GM23338 (cell line): ENCODE results near the gene AIRE. TPM values are rescaled to one million over a fixed set of nuclear protein-coding genes. Genes with fewer than 3 reads are reported as not detected.

Experiments
- ATAC-seq: fragments of 200-7000 bp; cut with Tn5 transposase; 3 replicates; pipeline ENCODE4 v1.9.1; 2020
- DNase-seq: peaks from one replicate; pipeline ENCODE4 v3.0.0-alpha.2; 2015; ENCODE audit warnings: low spot score
- H2AFZ ChIP-seq: fragments of 200-600 bp; sonication (generic); 2 replicates; pipeline ENCODE4 v1.8.0; 2016; ENCODE audit warnings: antibody characterized with exemption, mild to moderate bottlenecking, moderate library complexity
- H3F3A ChIP-seq: fragments of 200-600 bp; sonication (generic); replicated peaks from 2 replicates; pipeline ENCODE4 v1.8.0; 2017; ENCODE audit warnings: antibody characterized with exemption, mixed run types, low read depth
- H3K27ac ChIP-seq: fragments of 200-600 bp; sonication (generic); 2 replicates; pipeline ENCODE4 v1.6.1; 2016; ENCODE audit warnings: low read depth
- H3K27me3 ChIP-seq: fragments of 200-600 bp; sonication (generic); 2 replicates; pipeline ENCODE4 v1.8.0; 2016; ENCODE audit warnings: mild to moderate bottlenecking, mixed run types, moderate library complexity; ENCODE audit not compliant: insufficient read depth
- H3K36me3 ChIP-seq: fragments of 200-600 bp; sonication (generic); 2 replicates; pipeline ENCODE4 v1.8.0; 2016; ENCODE audit warnings: mild to moderate bottlenecking; ENCODE audit not compliant: insufficient read depth
- H3K4me1 ChIP-seq: fragments of 200-600 bp; sonication (generic); 2 replicates; pipeline ENCODE4 v1.8.0; 2016; ENCODE audit warnings: mild to moderate bottlenecking, moderate library complexity; ENCODE audit not compliant: insufficient read depth
- H3K4me2 ChIP-seq: fragments of 200-600 bp; sonication (generic); 2 replicates; pipeline ENCODE4 v1.7.1; 2017; ENCODE audit warnings: mixed run types
- H3K4me3 ChIP-seq: fragments of 200-600 bp; sonication (generic); 2 replicates; pipeline ENCODE4 v1.6.1; 2016; ENCODE audit warnings: mixed run types
- H3K79me2 ChIP-seq: fragments of 200-600 bp; sonication (generic); replicated peaks from 2 replicates; pipeline ENCODE4 v1.8.0; 2017; ENCODE audit warnings: mild to moderate bottlenecking; ENCODE audit not compliant: insufficient read depth
- H3K9me2 ChIP-seq: fragments of 200-600 bp; sonication (generic); 2 replicates; pipeline ENCODE4 v1.8.0; 2017; ENCODE audit not compliant: insufficient read depth
- H4K20me1 ChIP-seq: fragments of 200-600 bp; sonication (generic); replicated peaks from 2 replicates; pipeline ENCODE4 v1.8.0; 2017; ENCODE audit warnings: mild to moderate bottlenecking; ENCODE audit not compliant: insufficient read depth
- H3K27ac Mint-ChIP-seq: 2 replicates; pipeline ENCODE4 v1.8.0; 2020; ENCODE audit warnings: inconsistent platforms, mild to moderate bottlenecking, moderate library complexity, mixed read lengths
- H3K27me3 Mint-ChIP-seq: 3 replicates; pipeline ENCODE4 v1.8.0; 2022; ENCODE audit warnings: low read depth, mild to moderate bottlenecking, moderate library complexity, mixed read lengths, inconsistent platforms; ENCODE audit not compliant: insufficient read depth, poor library complexity
- H3K36me3 Mint-ChIP-seq: 3 replicates; pipeline ENCODE4 v1.8.0; 2021; ENCODE audit warnings: low read depth, mild to moderate bottlenecking, inconsistent platforms, moderate library complexity, mixed read lengths
- H3K4me1 Mint-ChIP-seq: 3 replicates; pipeline ENCODE4 v1.8.0; 2020; ENCODE audit warnings: mild to moderate bottlenecking, inconsistent platforms, mixed read lengths
- H3K4me3 Mint-ChIP-seq: 3 replicates; pipeline ENCODE4 v1.8.0; 2021; ENCODE audit warnings: moderate library complexity, mild to moderate bottlenecking, inconsistent platforms, mixed read lengths
- H3K9me3 Mint-ChIP-seq: 3 replicates; pipeline ENCODE4 v1.8.0; 2020; ENCODE audit warnings: moderate library complexity, mild to moderate bottlenecking, inconsistent platforms, mixed read lengths
- CREB1 ChIP-seq: fragments of 250-450 bp; sonication (Bioruptor Pico); IDR thresholded peaks from 2 replicates; pipeline ENCODE4 v1.5.0; 2020; ENCODE audit warnings: low read depth, mild to moderate bottlenecking, moderate library complexity
- EZH2 ChIP-seq: fragments of 200-600 bp; sonication (generic); IDR thresholded peaks from one replicate; pipeline ENCODE4 v1.8.0; 2017; ENCODE audit warnings: antibody characterized with exemption, mild to moderate bottlenecking, low read depth; ENCODE audit not compliant: unreplicated experiment
- EZH2phosphoT487 ChIP-seq: fragments of 200-600 bp; sonication (generic); IDR thresholded peaks from one replicate; pipeline ENCODE4 v1.8.1; 2018; ENCODE audit warnings: antibody characterized with exemption; ENCODE audit not compliant: unreplicated experiment
- JUNB ChIP-seq: IDR thresholded peaks from one replicate; pipeline ENCODE4 v1.6.1; 2016; ENCODE audit warnings: antibody characterized with exemption; ENCODE audit not compliant: unreplicated experiment
- NANOG ChIP-seq: IDR thresholded peaks from 2 replicates; pipeline ENCODE4 v1.6.1; 2016; ENCODE audit warnings: antibody characterized with exemption, borderline replicate concordance
- POLR2AphosphoS5 ChIP-seq: IDR thresholded peaks from 2 replicates; pipeline ENCODE4 v1.6.1; 2016; ENCODE audit warnings: antibody characterized with exemption, low read depth
- ZNF114 ChIP-seq: fragments of 250-450 bp; sonication (Bioruptor Pico); IDR thresholded peaks from 2 replicates; pipeline ENCODE4 v1.5.0; 2020; ENCODE audit warnings: mild to moderate bottlenecking, moderate library complexity
- ZNF331 ChIP-seq: fragments of 250-450 bp; sonication (Bioruptor Pico); IDR thresholded peaks from 2 replicates; pipeline ENCODE4 v1.5.0; 2020; ENCODE audit warnings: low read depth, mild to moderate bottlenecking, moderate library complexity
- polyA plus RNA-seq: library from polyadenylated mRNA; unstranded; fragments of >200 nt; fragmentation: Nextera tagmentation; extraction: Ambion mirVana; gene quantifications from 2 replicates; pipeline ENCODE4 v1.2.1, GENCODE V29; 2016
- total RNA-seq: library from RNA; depleted of rRNA; stranded (reverse); fragments of >200 nt; shearing (Covaris generic); gene quantifications from 2 replicates; pipeline ENCODE4 v1.2.3, GENCODE V29; 2014
- TF ChIP-seq, protein P1 (sequence below): IDR thresholded peaks from one replicate; pipeline ENCODE4 v1.6.1; 2018; ENCODE audit warnings: antibody characterized with exemption; ENCODE audit not compliant: unreplicated experiment
- TF ChIP-seq, protein P2 (sequence below), 2 experiments: fragments of 200-600 bp in 1 of 2; sonication (generic) in 1 of 2; conservative IDR thresholded peaks; 2 replicates each; pipeline versions ENCODE4 v1.5.1 to v1.6.1; 2016 to 2017; ENCODE audit warnings: antibody characterized with exemption in 2 of 2, low read depth in 2 of 2, mild to moderate bottlenecking in 2 of 2, moderate library complexity in 1 of 2
- TF ChIP-seq, protein P3 (sequence below): IDR thresholded peaks from 2 replicates; pipeline ENCODE4 v1.6.1; 2016; ENCODE audit warnings: antibody characterized with exemption
- TF ChIP-seq, protein P4 (sequence below): fragments of 250-450 bp; sonication (Bioruptor Pico); IDR thresholded peaks from 2 replicates; pipeline ENCODE4 v1.5.0; 2020; ENCODE audit warnings: mild to moderate bottlenecking, moderate library complexity

The AIRE gene
- total and polyA plus RNA-seq, 2 experiments from 2014 or later: 0.10 TPM; not detected in 1

DNA sequence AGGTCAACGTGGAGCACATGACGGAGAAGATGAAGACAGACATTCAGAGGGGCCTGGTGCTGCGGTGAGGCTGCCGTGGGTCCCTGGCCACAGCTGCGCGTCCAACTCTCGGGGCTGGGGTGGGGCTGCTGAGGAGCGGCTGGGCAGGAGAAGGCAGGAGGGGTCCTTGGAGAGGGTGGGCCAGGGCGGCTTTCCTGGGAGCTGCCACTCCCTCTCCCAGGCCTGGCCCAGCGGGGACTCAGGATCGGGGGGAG lies 39.1 kb downstream of the AIRE start (continued):
- TF ChIP-seq, protein P1, sequence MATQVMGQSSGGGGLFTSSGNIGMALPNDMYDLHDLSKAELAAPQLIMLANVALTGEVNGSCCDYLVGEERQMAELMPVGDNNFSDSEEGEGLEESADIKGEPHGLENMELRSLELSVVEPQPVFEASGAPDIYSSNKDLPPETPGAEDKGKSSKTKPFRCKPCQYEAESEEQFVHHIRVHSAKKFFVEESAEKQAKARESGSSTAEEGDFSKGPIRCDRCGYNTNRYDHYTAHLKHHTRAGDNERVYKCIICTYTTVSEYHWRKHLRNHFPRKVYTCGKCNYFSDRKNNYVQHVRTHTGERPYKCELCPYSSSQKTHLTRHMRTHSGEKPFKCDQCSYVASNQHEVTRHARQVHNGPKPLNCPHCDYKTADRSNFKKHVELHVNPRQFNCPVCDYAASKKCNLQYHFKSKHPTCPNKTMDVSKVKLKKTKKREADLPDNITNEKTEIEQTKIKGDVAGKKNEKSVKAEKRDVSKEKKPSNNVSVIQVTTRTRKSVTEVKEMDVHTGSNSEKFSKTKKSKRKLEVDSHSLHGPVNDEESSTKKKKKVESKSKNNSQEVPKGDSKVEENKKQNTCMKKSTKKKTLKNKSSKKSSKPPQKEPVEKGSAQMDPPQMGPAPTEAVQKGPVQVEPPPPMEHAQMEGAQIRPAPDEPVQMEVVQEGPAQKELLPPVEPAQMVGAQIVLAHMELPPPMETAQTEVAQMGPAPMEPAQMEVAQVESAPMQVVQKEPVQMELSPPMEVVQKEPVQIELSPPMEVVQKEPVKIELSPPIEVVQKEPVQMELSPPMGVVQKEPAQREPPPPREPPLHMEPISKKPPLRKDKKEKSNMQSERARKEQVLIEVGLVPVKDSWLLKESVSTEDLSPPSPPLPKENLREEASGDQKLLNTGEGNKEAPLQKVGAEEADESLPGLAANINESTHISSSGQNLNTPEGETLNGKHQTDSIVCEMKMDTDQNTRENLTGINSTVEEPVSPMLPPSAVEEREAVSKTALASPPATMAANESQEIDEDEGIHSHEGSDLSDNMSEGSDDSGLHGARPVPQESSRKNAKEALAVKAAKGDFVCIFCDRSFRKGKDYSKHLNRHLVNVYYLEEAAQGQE: no peak
- no peak for TF ChIP-seq JUNB
- no peak for TF ChIP-seq ZNF114 (CRISPR knock-in tag)
- TF ChIP-seq CREB1 (CRISPR knock-in tag): no peak
- no peak for TF ChIP-seq EZH2phosphoT487
- no peak for TF ChIP-seq ZNF331 (CRISPR knock-in tag)
- TF ChIP-seq, protein P2, sequence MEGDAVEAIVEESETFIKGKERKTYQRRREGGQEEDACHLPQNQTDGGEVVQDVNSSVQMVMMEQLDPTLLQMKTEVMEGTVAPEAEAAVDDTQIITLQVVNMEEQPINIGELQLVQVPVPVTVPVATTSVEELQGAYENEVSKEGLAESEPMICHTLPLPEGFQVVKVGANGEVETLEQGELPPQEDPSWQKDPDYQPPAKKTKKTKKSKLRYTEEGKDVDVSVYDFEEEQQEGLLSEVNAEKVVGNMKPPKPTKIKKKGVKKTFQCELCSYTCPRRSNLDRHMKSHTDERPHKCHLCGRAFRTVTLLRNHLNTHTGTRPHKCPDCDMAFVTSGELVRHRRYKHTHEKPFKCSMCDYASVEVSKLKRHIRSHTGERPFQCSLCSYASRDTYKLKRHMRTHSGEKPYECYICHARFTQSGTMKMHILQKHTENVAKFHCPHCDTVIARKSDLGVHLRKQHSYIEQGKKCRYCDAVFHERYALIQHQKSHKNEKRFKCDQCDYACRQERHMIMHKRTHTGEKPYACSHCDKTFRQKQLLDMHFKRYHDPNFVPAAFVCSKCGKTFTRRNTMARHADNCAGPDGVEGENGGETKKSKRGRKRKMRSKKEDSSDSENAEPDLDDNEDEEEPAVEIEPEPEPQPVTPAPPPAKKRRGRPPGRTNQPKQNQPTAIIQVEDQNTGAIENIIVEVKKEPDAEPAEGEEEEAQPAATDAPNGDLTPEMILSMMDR (conservative IDR thresholded peaks at IDR 0.05; ENCODE audit: low read depth in 2 of 2): no peak

DNA sequence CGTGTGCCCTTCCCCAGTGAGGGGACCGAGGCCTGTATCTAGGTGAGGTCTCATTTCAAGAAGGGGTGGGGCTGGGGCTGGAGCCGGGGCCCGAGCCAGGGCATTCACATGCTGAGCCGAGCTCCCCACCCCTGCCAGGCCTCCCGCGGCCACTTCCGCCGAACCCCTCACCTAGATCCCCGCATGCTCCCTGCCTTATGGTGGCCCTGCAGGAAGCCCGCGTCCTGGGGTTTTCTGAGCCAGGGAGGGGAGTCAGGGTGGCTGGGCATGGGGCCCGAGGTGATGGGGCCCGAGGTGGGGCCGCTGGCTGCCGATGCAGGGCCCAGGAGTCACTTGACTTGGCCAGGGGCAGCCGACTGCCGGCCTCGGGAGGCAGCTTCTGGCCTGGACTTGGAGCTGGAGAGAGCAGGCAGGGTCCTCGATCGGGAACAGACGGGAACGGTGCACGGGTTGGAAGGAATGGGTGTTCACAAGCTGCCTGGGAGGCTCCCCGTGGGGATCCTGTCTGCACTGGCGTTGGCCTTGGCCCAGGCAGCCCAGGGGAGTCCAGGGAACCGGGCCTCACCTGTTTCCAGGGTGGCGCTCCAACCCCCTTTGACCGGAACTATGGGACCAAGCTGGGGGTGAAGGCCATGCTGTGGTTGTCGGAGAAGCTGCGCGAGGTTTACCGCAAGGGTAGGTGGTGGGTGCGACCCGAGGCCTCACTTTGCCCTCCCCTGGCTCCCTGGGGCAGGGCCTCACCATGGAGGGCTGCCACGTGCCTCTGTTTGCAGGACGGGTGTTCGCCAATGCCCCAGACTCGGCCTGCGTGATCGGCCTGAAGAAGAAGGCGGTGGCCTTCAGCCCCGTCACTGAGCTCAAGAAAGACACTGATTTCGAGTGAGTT lies 40.0 kb downstream of the AIRE start:
- peaks cover 13% of the 10 kb centered on the region for H3K27me3 Mint-ChIP-seq
- ATAC-seq: no peak
- no peaks in the 10 kb centered on the region for H3K27me3 ChIP-seq
- no peak overlapping the region for H3K4me2 ChIP-seq
- H3K27ac ChIP-seq: no peak overlapping the region
- no peaks in the 10 kb centered on the region for H3K79me2 ChIP-seq
- no peaks in the 10 kb centered on the region for H3K9me2 ChIP-seq
- no peak overlapping the region for H2AFZ ChIP-seq
- no peaks in the 10 kb centered on the region for H3K4me1 ChIP-seq
- no peaks in the 10 kb centered on the region for H4K20me1 ChIP-seq
- H3K36me3 ChIP-seq: no peaks in the 10 kb centered on the region
- no peak for DNase-seq
- no peaks in the 10 kb centered on the region for H3F3A ChIP-seq
- H3K36me3 Mint-ChIP-seq: peaks cover 3% of the 10 kb centered on the region; the same call in 1 of the 3 replicates
- H3K4me3 ChIP-seq: no peak overlapping the region
- H3K27ac Mint-ChIP-seq: no peak overlapping the region
- H3K4me1 Mint-ChIP-seq: no peaks in the 10 kb centered on the region
- H3K4me3 Mint-ChIP-seq: no peak overlapping the region
- no peaks in the 10 kb centered on the region for H3K9me3 Mint-ChIP-seq
- TF ChIP-seq EZH2 (no peak), NANOG (no peak), POLR2AphosphoS5 (no peak), ZNF114 (CRISPR knock-in tag) (no peak), JUNB (no peak), EZH2phosphoT487 (no peak), CREB1 (CRISPR knock-in tag) (no peak)
- TF ChIP-seq, protein P3, sequence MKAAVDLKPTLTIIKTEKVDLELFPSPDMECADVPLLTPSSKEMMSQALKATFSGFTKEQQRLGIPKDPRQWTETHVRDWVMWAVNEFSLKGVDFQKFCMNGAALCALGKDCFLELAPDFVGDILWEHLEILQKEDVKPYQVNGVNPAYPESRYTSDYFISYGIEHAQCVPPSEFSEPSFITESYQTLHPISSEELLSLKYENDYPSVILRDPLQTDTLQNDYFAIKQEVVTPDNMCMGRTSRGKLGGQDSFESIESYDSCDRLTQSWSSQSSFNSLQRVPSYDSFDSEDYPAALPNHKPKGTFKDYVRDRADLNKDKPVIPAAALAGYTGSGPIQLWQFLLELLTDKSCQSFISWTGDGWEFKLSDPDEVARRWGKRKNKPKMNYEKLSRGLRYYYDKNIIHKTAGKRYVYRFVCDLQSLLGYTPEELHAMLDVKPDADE: no peak
- TF ChIP-seq, protein P4, sequence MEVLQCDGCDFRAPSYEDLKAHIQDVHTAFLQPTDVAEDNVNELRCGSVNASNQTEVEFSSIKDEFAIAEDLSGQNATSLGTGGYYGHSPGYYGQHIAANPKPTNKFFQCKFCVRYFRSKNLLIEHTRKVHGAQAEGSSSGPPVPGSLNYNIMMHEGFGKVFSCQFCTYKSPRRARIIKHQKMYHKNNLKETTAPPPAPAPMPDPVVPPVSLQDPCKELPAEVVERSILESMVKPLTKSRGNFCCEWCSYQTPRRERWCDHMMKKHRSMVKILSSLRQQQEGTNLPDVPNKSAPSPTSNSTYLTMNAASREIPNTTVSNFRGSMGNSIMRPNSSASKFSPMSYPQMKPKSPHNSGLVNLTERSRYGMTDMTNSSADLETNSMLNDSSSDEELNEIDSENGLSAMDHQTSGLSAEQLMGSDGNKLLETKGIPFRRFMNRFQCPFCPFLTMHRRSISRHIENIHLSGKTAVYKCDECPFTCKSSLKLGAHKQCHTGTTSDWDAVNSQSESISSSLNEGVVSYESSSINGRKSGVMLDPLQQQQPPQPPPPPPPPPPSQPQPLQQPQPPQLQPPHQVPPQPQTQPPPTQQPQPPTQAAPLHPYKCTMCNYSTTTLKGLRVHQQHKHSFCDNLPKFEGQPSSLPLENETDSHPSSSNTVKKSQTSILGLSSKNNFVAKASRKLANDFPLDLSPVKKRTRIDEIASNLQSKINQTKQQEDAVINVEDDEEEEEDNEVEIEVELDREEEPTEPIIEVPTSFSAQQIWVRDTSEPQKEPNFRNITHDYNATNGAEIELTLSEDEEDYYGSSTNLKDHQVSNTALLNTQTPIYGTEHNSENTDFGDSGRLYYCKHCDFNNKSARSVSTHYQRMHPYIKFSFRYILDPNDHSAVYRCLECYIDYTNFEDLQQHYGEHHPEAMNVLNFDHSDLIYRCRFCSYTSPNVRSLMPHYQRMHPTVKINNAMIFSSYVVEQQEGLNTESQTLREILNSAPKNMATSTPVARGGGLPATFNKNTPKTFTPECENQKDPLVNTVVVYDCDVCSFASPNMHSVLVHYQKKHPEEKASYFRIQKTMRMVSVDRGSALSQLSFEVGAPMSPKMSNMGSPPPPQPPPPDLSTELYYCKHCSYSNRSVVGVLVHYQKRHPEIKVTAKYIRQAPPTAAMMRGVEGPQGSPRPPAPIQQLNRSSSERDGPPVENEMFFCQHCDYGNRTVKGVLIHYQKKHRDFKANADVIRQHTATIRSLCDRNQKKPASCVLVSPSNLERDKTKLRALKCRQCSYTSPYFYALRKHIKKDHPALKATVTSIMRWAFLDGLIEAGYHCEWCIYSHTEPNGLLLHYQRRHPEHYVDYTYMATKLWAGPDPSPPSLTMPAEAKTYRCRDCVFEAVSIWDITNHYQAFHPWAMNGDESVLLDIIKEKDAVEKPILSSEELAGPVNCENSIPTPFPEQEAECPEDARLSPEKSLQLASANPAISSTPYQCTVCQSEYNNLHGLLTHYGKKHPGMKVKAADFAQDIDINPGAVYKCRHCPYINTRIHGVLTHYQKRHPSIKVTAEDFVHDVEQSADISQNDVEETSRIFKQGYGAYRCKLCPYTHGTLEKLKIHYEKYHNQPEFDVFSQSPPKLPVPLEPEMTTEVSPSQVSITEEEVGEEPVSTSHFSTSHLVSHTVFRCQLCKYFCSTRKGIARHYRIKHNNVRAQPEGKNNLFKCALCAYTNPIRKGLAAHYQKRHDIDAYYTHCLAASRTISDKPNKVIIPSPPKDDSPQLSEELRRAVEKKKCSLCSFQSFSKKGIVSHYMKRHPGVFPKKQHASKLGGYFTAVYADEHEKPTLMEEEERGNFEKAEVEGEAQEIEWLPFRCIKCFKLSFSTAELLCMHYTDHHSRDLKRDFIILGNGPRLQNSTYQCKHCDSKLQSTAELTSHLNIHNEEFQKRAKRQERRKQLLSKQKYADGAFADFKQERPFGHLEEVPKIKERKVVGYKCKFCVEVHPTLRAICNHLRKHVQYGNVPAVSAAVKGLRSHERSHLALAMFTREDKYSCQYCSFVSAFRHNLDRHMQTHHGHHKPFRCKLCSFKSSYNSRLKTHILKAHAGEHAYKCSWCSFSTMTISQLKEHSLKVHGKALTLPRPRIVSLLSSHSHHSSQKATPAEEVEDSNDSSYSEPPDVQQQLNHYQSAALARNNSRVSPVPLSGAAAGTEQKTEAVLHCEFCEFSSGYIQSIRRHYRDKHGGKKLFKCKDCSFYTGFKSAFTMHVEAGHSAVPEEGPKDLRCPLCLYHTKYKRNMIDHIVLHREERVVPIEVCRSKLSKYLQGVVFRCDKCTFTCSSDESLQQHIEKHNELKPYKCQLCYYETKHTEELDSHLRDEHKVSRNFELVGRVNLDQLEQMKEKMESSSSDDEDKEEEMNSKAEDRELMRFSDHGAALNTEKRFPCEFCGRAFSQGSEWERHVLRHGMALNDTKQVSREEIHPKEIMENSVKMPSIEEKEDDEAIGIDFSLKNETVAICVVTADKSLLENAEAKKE (CRISPR knock-in tag): no peak
